HepG2 (cell line): ENCODE results near the gene SERPINA3. TPM values are rescaled to one million over a fixed set of nuclear protein-coding genes. Genes with fewer than 3 reads are reported as not detected.

Source experiments
- ASH2L ChIP-seq: fragments of 300-600, 200-600 bp; sonication (generic); IDR thresholded peaks from 2 replicates; pipeline ENCODE4 v1.7.0; 2017; ENCODE audit warnings: low read depth, mild to moderate bottlenecking, moderate library complexity, mixed read lengths, low read length; ENCODE audit not compliant: insufficient read length
- BCL6 ChIP-seq: IDR thresholded peaks from 2 replicates; pipeline ENCODE4 v1.6.1; 2016; ENCODE audit warnings: missing genetic modification reagents, missing compliant biosample characterization
- ETV6 ChIP-seq: sonication (generic); formaldehyde crosslinking; conservative IDR thresholded peaks from 2 replicates; pipeline ENCODE4 v1.4.0; 2020; ENCODE audit warnings: missing genetic modification reagents
- LCORL ChIP-seq, 2 experiments: fragments of 450-650 bp in 1 of 2; sonication (generic) in 1 of 2; formaldehyde crosslinking in 1 of 2; IDR thresholded peaks; 2 replicates each; pipeline versions ENCODE4 v1.5.0 to v1.6.1; 2017 to 2020; ENCODE audit warnings: antibody characterized with exemption in 1 of 2, missing genetic modification reagents in 1 of 2
- MED1 ChIP-seq: sonication (generic); formaldehyde crosslinking; IDR thresholded peaks from 2 replicates; pipeline ENCODE4 v1.4.0; 2020; ENCODE audit warnings: missing genetic modification reagents
- PITX1 ChIP-seq: sonication (generic); formaldehyde crosslinking; IDR thresholded peaks from 2 replicates; pipeline ENCODE4 v1.5.1; 2020; ENCODE audit warnings: mild to moderate bottlenecking, missing genetic modification reagents
- RORA ChIP-seq: sonication (generic); formaldehyde crosslinking; IDR thresholded peaks from 2 replicates; pipeline ENCODE4 v1.5.0; 2020; ENCODE audit warnings: mild to moderate bottlenecking, missing genetic modification reagents, moderate library complexity
- SRSF9 ChIP-seq: fragments of 200-400 bp; formaldehyde crosslinking; IDR thresholded peaks from 2 replicates; pipeline ENCODE4 v1.6.1; 2018; ENCODE audit warnings: borderline replicate concordance, mild to moderate bottlenecking, low read depth, low read length; ENCODE audit not compliant: insufficient read depth, poor library complexity, severe bottlenecking
- ZFP36L2 ChIP-seq: sonication (generic); formaldehyde crosslinking; IDR thresholded peaks from 2 replicates; pipeline ENCODE4 v1.4.0; 2020; ENCODE audit warnings: missing genetic modification reagents
- ZMAT3 ChIP-seq: sonication (generic); formaldehyde crosslinking; conservative IDR thresholded peaks from 2 replicates; pipeline ENCODE4 v1.7.0; 2021; ENCODE audit warnings: missing genetic modification reagents
- ZNF281 ChIP-seq: sonication (generic); formaldehyde crosslinking; IDR thresholded peaks from 2 replicates; pipeline ENCODE4 v1.4.0; 2020; ENCODE audit warnings: missing genetic modification reagents, borderline replicate concordance
- ZNF317 ChIP-seq: sonication (generic); formaldehyde crosslinking; IDR thresholded peaks from 2 replicates; pipeline ENCODE4 v1.5.0; 2020; ENCODE audit warnings: mild to moderate bottlenecking, missing genetic modification reagents
- ZNF34 ChIP-seq: sonication (generic); formaldehyde crosslinking; IDR thresholded peaks from 2 replicates; pipeline ENCODE4 v1.4.0; 2020; ENCODE audit warnings: mild to moderate bottlenecking, missing genetic modification reagents, borderline replicate concordance
- ZNF501 ChIP-seq: sonication (generic); formaldehyde crosslinking; IDR thresholded peaks from 2 replicates; pipeline ENCODE4 v1.5.1; 2020; ENCODE audit warnings: mild to moderate bottlenecking, moderate library complexity, missing genetic modification reagents
- ZNF616 ChIP-seq: sonication (generic); formaldehyde crosslinking; IDR thresholded peaks from 2 replicates; pipeline ENCODE4 v1.5.0; 2020; ENCODE audit warnings: low read depth, mild to moderate bottlenecking, missing genetic modification reagents
- ZNF766 ChIP-seq: sonication (generic); formaldehyde crosslinking; IDR thresholded peaks from 2 replicates; pipeline ENCODE4 v1.5.0; 2020; ENCODE audit warnings: missing genetic modification reagents, borderline replicate concordance
- ZNF83 ChIP-seq: sonication (generic); formaldehyde crosslinking; IDR thresholded peaks from 2 replicates; pipeline ENCODE4 v1.4.0; 2020; ENCODE audit warnings: missing genetic modification reagents, mild to moderate bottlenecking, borderline replicate concordance
- polyA plus RNA-seq, 8 experiments: library from polyadenylated mRNA; depleted of rRNA in 3 of 8; stranded (reverse) in 7 of 8; unstranded in 1 of 8; fragments of >200 nt; fragmentation: Illumina TruSeq in 4 of 8; extraction: Trizol in 4 of 8; gene quantifications; 2 replicates each; pipeline versions ENCODE4 v1.2.1 to v1.2.3, GENCODE V29; 2011 to 2016; ENCODE audit warnings: low read depth in 4 of 8, missing spikeins in 1 of 8, mixed read lengths in 1 of 8; ENCODE audit not compliant: insufficient read depth in 1 of 8
- total RNA-seq, 5 experiments: library from RNA; depleted of rRNA; stranded (reverse); fragments of >200 nt; fragmentation: Illumina TruSeq; extraction: Trizol; gene quantifications; 2 replicates each; pipeline ENCODE4 v1.2.3, GENCODE V29; 2016; ENCODE audit warnings: low read depth in 1 of 5
- TF ChIP-seq, protein P1 (sequence below): IDR thresholded peaks from 2 replicates; pipeline ENCODE4 v1.6.1; 2016; ENCODE audit warnings: low read depth
- TF ChIP-seq, protein P2 (sequence below): sonication (generic); formaldehyde crosslinking; IDR thresholded peaks from 2 replicates; pipeline ENCODE4 v1.4.0; 2020; ENCODE audit warnings: missing genetic modification reagents
- TF ChIP-seq, protein P3 (sequence below): sonication (generic); formaldehyde crosslinking; IDR thresholded peaks from 2 replicates; pipeline ENCODE4 v1.4.0; 2020; ENCODE audit warnings: mild to moderate bottlenecking, missing genetic modification reagents

The SERPINA3 gene
- total and polyA plus RNA-seq, 2 of the 13 experiments (the other 11 are each of a cell fraction or from before 2014, with no cell fraction given): 825 to 2,200 TPM

DNA sequence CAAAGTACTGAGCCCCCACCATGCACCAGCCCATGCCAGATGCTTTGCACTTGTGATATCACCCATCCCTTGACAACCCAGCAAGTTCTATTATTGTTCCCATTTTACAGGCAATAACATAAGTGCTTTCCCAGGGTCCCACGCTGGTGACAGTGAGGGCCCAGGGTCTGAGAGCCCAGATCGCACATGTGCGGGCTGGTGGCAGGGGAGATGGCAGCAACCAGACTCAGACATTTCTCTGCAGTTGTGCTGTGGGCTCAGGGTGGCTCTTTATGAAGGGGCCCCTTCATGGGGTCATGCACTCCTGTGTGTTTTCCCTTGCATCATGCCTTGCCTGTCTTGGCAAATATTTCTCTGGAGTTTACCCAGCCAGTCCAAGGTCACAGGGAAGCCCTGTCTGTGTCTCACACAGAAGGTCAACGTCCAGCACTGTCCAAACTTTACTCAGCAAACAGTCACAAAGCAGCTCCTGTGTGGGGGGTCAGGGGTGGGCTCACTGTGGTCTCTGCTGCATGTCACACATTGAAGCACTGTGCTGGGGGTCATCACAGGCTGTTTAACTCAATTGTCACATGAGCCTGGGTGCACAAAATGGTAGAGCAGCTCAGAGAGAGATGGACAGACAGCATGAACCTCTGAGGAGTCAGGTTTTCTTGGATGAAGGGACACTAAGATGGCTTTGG lies 18.3 kb upstream of the SERPINA3 start (continued):
- TF ChIP-seq, protein P1, sequence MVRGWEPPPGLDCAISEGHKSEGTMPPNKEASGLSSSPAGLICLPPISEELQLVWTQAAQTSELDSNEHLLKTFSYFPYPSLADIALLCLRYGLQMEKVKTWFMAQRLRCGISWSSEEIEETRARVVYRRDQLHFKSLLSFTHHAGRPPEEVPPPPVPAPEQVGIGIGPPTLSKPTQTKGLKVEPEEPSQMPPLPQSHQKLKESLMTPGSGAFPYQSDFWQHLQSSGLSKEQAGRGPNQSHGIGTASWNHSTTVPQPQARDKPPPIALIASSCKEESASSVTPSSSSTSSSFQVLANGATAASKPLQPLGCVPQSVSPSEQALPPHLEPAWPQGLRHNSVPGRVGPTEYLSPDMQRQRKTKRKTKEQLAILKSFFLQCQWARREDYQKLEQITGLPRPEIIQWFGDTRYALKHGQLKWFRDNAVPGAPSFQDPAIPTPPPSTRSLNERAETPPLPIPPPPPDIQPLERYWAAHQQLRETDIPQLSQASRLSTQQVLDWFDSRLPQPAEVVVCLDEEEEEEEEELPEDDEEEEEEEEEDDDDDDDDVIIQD: peak; percentile 91
- TF ChIP-seq ZNF34 (CRISPR knock-in tag): no peak; the same call in 1 of the 2 replicates
- TF ChIP-seq, protein P2, sequence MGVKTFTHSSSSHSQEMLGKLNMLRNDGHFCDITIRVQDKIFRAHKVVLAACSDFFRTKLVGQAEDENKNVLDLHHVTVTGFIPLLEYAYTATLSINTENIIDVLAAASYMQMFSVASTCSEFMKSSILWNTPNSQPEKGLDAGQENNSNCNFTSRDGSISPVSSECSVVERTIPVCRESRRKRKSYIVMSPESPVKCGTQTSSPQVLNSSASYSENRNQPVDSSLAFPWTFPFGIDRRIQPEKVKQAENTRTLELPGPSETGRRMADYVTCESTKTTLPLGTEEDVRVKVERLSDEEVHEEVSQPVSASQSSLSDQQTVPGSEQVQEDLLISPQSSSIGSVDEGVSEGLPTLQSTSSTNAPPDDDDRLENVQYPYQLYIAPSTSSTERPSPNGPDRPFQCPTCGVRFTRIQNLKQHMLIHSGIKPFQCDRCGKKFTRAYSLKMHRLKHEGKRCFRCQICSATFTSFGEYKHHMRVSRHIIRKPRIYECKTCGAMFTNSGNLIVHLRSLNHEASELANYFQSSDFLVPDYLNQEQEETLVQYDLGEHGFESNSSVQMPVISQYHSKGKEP: 0 out of 2 replicates have a peak, but pooled peaks have one; percentile 42
- peak; percentile 90 for TF ChIP-seq ASH2L
- no peak for TF ChIP-seq ZNF616
- peak; percentile 97 for TF ChIP-seq ZMAT3 (CRISPR knock-in tag)
- no peak for TF ChIP-seq ZNF83 (CRISPR knock-in tag)
- peak; percentile 93; the same call in 1 of the 2 replicates for TF ChIP-seq ETV6
- peak; percentile 91 for TF ChIP-seq ZNF317 (CRISPR knock-in tag)
- TF ChIP-seq BCL6 (CRISPR knock-in tag): peak; percentile 99
- peak; percentile 99 for TF ChIP-seq PITX1 (CRISPR knock-in tag)
- TF ChIP-seq LCORL (IDR thresholded peaks at IDR 0.05): no peak
- peak; percentile 94 for TF ChIP-seq LCORL (CRISPR knock-in tag; IDR thresholded peaks at IDR 0.05)
- no peak for TF ChIP-seq SRSF9
- peak; percentile 99 for TF ChIP-seq ZNF501 (CRISPR knock-in tag)
- peak; percentile 91; the same call in 1 of the 2 replicates for TF ChIP-seq ZNF281 (CRISPR knock-in tag)
- TF ChIP-seq ZNF766 (CRISPR knock-in tag): peak; percentile 55; the same call in 1 of the 2 replicates
- TF ChIP-seq ZFP36L2 (CRISPR knock-in tag): no peak
- TF ChIP-seq RORA (CRISPR knock-in tag): peak; percentile 89; the same call in 1 of the 2 replicates
- TF ChIP-seq MED1: peak; percentile 100
- TF ChIP-seq, protein P3, sequence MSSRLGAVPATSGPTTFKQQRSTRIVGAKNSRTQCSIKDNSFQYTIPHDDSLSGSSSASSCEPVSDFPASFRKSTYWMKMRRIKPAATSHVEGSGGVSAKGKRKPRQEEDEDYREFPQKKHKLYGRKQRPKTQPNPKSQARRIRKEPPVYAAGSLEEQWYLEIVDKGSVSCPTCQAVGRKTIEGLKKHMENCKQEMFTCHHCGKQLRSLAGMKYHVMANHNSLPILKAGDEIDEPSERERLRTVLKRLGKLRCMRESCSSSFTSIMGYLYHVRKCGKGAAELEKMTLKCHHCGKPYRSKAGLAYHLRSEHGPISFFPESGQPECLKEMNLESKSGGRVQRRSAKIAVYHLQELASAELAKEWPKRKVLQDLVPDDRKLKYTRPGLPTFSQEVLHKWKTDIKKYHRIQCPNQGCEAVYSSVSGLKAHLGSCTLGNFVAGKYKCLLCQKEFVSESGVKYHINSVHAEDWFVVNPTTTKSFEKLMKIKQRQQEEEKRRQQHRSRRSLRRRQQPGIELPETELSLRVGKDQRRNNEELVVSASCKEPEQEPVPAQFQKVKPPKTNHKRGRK: peak; percentile 12; the same call in 1 of the 2 replicates
